Thyroid gland (tissue), 4 donors: ENCODE data around the gene IGSF6. TPM values are rescaled to one million over a fixed set of nuclear protein-coding genes. Genes with fewer than 3 reads are reported as not detected.
"Not testable (repeated sequence)": the region's sequence is repeated elsewhere in the genome, so short reads cannot be mapped to it uniquely, and the experiment has no call there.

Experiments used
- DNase-seq, 2 donors: peaks; one replicate each; pipeline ENCODE4 v3.0.0-alpha.2; 2019
- H3K27ac ChIP-seq, 3 donors: fragments of 200-600 bp; sonication (generic); 1 replicate in 2 of 3; 2 replicates in 1 of 3; pipeline ENCODE4 v1.5.1; 2016 to 2019; ENCODE audit warnings: mild to moderate bottlenecking in 1 of 3, moderate library complexity in 1 of 3
- H3K27me3 ChIP-seq: fragments of 200-600 bp; sonication (generic); one replicate; pipeline ENCODE4 v1.5.1; 2019
- H3K36me3 ChIP-seq, 2 donors: fragments of 200-600 bp; sonication (generic); one replicate each; pipeline ENCODE4 v1.5.1; 2016 to 2019
- H3K4me1 ChIP-seq, 2 donors: fragments of 200-600 bp; sonication (generic); one replicate each; pipeline ENCODE4 v1.5.1; 2017 to 2019
- H3K4me3 ChIP-seq, 3 donors: fragments of 200-600 bp; sonication (generic); replicated peaks in 1 of 3; 1 replicate in 2 of 3; 2 replicates in 1 of 3; pipeline ENCODE4 v1.5.1; 2016; ENCODE audit warnings: mild to moderate bottlenecking in 1 of 3
- H3K9me3 ChIP-seq: fragments of 200-600 bp; sonication (generic); one replicate; pipeline ENCODE4 v1.5.1; 2017
- POLR2A ChIP-seq, 2 donors: fragments of 450-650 bp; IDR thresholded peaks; one replicate each; pipeline ENCODE4 v1.6.1; 2017; ENCODE audit warnings: antibody characterized with exemption in 2 of 2, mild to moderate bottlenecking in 2 of 2, moderate library complexity in 1 of 2
- WGBS, 2 donors: methylation state at CpG; one replicate each; pipeline ENCODE4 v1.1.5; 2017; 5-methylcytosine and 5-hydroxymethylcytosine counted together
- intact Hi-C: fragments of 100-400 bp; cut with DNase I; formaldehyde crosslinking; loops from one replicate; pipeline ENCODE4 v1.15.1; 2023
- total RNA-seq, 4 donors: library from RNA; depleted of rRNA; stranded (reverse); fragments of >200 nt; gene quantifications; one replicate each; pipeline ENCODE4 v1.2.3, GENCODE V29; 2016
- TF ChIP-seq, protein P1 (sequence below), 6 experiments: fragments of 200-600 bp in 3 of 6; fragments of 450-650 bp in 3 of 6; sonication (generic) in 3 of 6; IDR thresholded peaks; one replicate each; pipeline ENCODE4 v1.5.1; 2016 to 2019; ENCODE audit warnings: antibody characterized with exemption in 6 of 6, mild to moderate bottlenecking in 2 of 6, inconsistent platforms in 1 of 6, moderate library complexity in 1 of 6

IGSF6 gene, protein sequence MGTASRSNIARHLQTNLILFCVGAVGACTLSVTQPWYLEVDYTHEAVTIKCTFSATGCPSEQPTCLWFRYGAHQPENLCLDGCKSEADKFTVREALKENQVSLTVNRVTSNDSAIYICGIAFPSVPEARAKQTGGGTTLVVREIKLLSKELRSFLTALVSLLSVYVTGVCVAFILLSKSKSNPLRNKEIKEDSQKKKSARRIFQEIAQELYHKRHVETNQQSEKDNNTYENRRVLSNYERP
- total RNA-seq = 1 to 10 TPM in 2 of 4 donors, under 1 TPM in 2; 0.56 to 1.4 (median 1.1) TPM

DNA sequence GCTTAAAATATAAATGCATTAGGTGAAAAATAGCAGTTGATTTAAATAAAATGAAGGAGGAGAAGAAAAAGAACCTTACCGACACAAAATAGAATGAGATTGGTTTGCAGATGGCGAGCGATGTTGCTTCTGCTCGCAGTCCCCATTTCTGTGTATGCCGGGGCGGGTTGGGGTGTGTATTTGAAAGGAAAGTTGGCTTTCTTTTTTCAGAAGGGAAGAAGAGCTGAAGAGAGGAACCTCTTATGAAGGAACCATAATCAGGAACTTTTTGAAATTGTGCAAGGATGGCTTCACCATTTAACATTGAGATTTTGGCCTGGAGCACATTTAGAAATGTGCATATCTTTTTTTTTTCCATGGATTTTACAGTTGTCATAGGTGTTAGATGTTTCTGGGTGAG, at the start of gene IGSF6:
TSS of gene IGSF6 (minus strand) at position 156 of the 400 bp plus-strand sequence. CDS start at position 146, 10 bp downstream.
- Histone ChIP-seq H3K27me3 (no peaks in the 10 kb centered on the region), H3K4me1 (no peaks in the 10 kb centered on the region), H3K9me3 (no peaks in the 10 kb centered on the region), H3K27ac (no peak within 1 kb of the TSS), H3K36me3 (no peaks in the 10 kb centered on the region), H3K4me3 (no peak within 1 kb of the TSS)
- no peak for DNase-seq
- intact Hi-C loops = no loop called here
- 91 to 96% methylated on average over 6 of the region's 6 CpGs for WGBS, 2 donors
- no peak for TF ChIP-seq POLR2A (IDR thresholded peaks at IDR 0.05)
- TF ChIP-seq, protein P1, sequence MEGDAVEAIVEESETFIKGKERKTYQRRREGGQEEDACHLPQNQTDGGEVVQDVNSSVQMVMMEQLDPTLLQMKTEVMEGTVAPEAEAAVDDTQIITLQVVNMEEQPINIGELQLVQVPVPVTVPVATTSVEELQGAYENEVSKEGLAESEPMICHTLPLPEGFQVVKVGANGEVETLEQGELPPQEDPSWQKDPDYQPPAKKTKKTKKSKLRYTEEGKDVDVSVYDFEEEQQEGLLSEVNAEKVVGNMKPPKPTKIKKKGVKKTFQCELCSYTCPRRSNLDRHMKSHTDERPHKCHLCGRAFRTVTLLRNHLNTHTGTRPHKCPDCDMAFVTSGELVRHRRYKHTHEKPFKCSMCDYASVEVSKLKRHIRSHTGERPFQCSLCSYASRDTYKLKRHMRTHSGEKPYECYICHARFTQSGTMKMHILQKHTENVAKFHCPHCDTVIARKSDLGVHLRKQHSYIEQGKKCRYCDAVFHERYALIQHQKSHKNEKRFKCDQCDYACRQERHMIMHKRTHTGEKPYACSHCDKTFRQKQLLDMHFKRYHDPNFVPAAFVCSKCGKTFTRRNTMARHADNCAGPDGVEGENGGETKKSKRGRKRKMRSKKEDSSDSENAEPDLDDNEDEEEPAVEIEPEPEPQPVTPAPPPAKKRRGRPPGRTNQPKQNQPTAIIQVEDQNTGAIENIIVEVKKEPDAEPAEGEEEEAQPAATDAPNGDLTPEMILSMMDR (IDR thresholded peaks at IDR 0.05) = no peak

DNA sequence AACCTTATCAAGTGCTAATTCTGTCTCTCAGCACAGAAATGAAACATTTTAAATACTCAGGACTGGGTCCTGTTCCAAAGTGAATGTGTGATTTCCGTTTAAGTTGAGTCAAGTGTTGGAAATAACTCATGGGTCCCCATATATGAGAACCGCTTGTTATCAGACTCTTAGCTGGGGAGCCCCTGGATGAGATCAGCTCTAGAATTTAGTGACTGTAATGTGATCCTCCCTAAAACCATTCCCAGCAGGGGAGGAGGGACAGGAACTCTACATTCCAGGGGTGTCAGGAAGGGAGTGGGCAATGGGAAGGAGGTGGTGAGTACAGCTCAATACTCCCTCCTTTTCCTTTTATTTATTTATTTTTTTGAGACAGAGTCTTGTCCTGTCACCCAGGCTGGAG, 48.9 kb upstream of the IGSF6 start:
- no peak for DNase-seq
- no peaks in the 10 kb centered on the region for H3K4me1 ChIP-seq
- H3K4me3 ChIP-seq = no peak overlapping the region
- no peak overlapping the region for H3K27ac ChIP-seq
- intact Hi-C loops = no loop called here
- no peaks in the 10 kb centered on the region for H3K36me3 ChIP-seq
- no peaks in the 10 kb centered on the region for H3K27me3 ChIP-seq
- H3K9me3 ChIP-seq = no peaks in the 10 kb centered on the region
- 46 to 59% methylated on average over 2 of the region's 2 CpGs for WGBS, 2 donors
- TF ChIP-seq, protein P1 (IDR thresholded peaks at IDR 0.05) = no peak
- TF ChIP-seq POLR2A (IDR thresholded peaks at IDR 0.05) = no peak

DNA sequence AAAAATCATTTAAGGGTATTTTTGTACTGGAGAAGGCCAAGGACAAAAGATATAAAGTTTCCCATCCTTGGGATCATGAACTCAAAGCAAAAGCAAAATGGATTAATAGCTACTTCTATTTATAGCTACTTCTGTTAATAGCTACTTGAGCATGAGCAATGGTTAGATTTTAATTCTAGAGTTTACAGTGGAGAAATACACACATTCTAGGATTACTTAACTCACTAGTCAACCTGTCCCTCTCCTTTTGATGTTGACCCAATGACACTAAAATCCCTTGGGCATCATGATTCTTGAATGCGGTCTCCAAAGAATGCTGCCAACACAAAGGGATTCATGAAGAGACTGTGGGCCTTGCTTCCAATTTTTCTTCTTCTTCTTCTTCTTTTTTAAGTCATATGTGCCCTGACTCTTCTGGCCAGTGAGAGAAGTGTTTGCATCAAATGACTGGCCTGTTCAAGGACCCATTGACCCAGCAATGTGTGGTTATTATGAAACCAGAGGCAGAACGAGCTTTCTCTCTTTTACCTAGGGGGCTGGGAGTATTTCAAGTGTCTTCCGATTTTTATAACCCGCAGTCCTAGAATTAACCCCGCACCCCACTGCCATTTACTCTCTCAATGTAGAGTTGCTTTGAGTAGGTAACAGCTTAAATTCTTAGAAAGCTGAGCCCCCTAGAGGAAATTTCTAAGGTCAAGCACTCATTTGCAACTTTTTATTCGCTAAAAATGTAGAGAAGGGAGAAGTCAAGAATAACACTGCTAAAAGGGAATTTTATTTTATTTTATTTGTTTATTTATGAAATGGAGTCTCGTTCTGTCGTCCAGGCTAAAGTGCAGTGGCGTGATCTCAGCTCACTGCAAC, 46.0 kb upstream of the IGSF6 start:
- 57 to 58% methylated on average over 9 of the region's 9 CpGs for WGBS, 2 donors
- Histone ChIP-seq H3K36me3 (no peaks in the 10 kb centered on the region), H3K27ac (no peak overlapping the region), H3K9me3 (no peaks in the 10 kb centered on the region), H3K27me3 (no peaks in the 10 kb centered on the region), H3K4me1 (no peaks in the 10 kb centered on the region), H3K4me3 (no peak overlapping the region)
- intact Hi-C loops = no loop called here
- DNase-seq = peak; percentile 4 to 5
- TF ChIP-seq, protein P1 (IDR thresholded peaks at IDR 0.05) = no peak
- TF ChIP-seq POLR2A (IDR thresholded peaks at IDR 0.05) = no peak

DNA sequence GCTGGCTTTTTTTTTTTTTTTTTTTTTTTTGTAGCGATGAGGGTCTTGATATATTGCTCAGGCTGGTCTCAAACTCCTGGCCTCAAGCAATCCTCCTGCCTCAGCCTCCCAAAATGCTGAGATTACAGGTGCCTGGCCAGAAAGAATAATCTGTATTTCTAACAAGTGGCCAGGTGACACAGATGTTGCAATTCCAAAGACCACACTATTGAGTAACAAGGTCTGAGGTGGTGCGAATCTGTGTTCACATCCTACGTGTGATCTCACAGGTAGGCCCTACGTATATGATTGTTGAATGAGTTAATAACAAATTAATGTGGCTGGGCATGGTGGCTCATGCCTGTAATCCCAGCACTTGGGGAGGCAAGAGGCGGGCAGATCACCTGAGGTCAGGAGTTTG, 44.6 kb upstream of the IGSF6 start:
- H3K9me3 ChIP-seq = no peaks in the 10 kb centered on the region
- DNase-seq = no peak
- no peaks in the 10 kb centered on the region for H3K36me3 ChIP-seq
- H3K4me3 ChIP-seq = no peak overlapping the region
- 92 to 95% methylated on average over 5 of the region's 5 CpGs for WGBS, 2 donors
- TF ChIP-seq POLR2A (IDR thresholded peaks at IDR 0.05) = no peak
- TF ChIP-seq, protein P1 (IDR thresholded peaks at IDR 0.05) = no peak
- no peaks in the 10 kb centered on the region for H3K27me3 ChIP-seq
- no peak overlapping the region for H3K27ac ChIP-seq
- intact Hi-C loops = no loop called here
- no peaks in the 10 kb centered on the region for H3K4me1 ChIP-seq

DNA sequence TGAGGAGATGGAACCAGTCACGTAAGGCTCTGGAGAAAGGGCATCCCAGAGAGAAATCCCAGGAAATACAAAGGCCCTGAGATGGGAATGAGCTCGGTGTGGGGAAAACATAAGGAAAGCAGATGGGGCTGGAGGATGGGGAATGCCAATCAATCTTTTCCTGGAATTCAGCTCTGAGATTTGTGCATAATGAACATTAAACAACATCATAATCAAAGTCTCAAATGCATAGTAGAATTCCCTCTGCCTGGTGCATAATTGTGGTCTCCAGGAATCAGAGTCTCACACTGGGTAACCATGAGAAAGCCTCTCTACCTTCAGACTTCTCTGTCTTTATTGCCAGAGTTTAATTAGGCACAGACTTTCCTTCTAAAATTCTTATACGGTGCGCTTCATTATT, 42.2 kb upstream of the IGSF6 start:
- Histone ChIP-seq H3K4me1 (no peaks in the 10 kb centered on the region), H3K9me3 (no peaks in the 10 kb centered on the region), H3K27ac (no peak overlapping the region), H3K4me3 (no peak overlapping the region), H3K36me3 (no peaks in the 10 kb centered on the region), H3K27me3 (no peaks in the 10 kb centered on the region)
- intact Hi-C loops = no loop called here
- no peak for DNase-seq
- WGBS, 2 donors = 84 to 87% methylated on average over 4 of the region's 4 CpGs
- TF ChIP-seq, protein P1 (IDR thresholded peaks at IDR 0.05) = no peak
- TF ChIP-seq POLR2A (IDR thresholded peaks at IDR 0.05) = no peak

DNA sequence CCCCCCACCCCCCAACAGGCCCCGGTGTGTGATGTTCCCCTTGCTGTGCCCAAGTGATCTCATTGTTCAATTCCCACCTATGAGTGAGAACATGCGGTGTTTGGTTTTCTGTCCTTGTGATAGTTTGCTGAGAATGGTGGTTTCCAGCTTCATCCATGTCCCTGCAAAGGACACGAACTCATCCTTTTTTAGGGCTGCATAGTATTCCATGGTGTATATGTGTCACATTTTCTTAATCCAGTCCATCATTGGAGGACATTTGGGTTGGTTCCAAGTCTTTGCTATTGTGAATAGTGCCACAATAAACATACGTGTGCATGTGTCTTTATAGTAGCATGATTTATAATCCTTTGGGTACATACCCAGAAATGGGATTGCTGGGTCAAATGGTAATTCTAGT, 38.6 kb upstream of the IGSF6 start:
- H3K27me3 ChIP-seq, intact Hi-C loops, H3K4me1 ChIP-seq, H3K4me3 ChIP-seq, DNase-seq, H3K36me3 ChIP-seq, H3K27ac ChIP-seq, H3K9me3 ChIP-seq: not testable (repeated sequence)
- WGBS, 2 donors = 84 to 93% methylated on average over 4 of the region's 4 CpGs
